Measurements from ENCODE around the gene SIPA1L3.

- TF ChIP-seq CTCF (IDR thresholded peaks at IDR 0.05; ENCODE audit: poor library complexity) (no peak), EZH2 (IDR thresholded peaks at IDR 0.05; ENCODE audit: borderline replicate concordance) (no peak)
Observed at GRCh38 chr19:38072776-38073750, 166.1 kb downstream of the SIPA1L3 start.
